Chondrocyte (in vitro differentiated cells): ENCODE data around the gene PRSS23. TPM values are rescaled to one million over a fixed set of nuclear protein-coding genes. Genes with fewer than 3 reads are reported as not detected.

Source experiments
- DNase-seq: peaks from one replicate; pipeline ENCODE4 v3.0.0; 2021; ENCODE audit warnings: mixed read lengths, low spot score
- H3K27ac Mint-ChIP-seq: one replicate; pipeline ENCODE4 v1.8.0; 2021; ENCODE audit warnings: mild to moderate bottlenecking, moderate library complexity, mixed read lengths; ENCODE audit not compliant: unreplicated experiment
- H3K27me3 Mint-ChIP-seq: 2 replicates; pipeline ENCODE4 v1.8.0; 2021; ENCODE audit warnings: low read depth, mixed read lengths
- H3K36me3 Mint-ChIP-seq: 2 replicates; pipeline ENCODE4 v1.8.0; 2021; ENCODE audit warnings: low read depth, mixed read lengths
- H3K4me1 Mint-ChIP-seq: 2 replicates; pipeline ENCODE4 v1.8.0; 2021; ENCODE audit warnings: low read depth, mild to moderate bottlenecking, mixed read lengths
- H3K4me3 Mint-ChIP-seq: one replicate; pipeline ENCODE4 v1.8.0; 2021; ENCODE audit warnings: mild to moderate bottlenecking, moderate library complexity, mixed read lengths; ENCODE audit not compliant: unreplicated experiment
- H3K9me3 Mint-ChIP-seq: 2 replicates; pipeline ENCODE4 v1.8.0; 2021; ENCODE audit warnings: low read depth, mixed read lengths
- total RNA-seq: library from RNA; stranded (reverse); gene quantifications from 3 replicates; pipeline ENCODE4 v1.2.1, GENCODE V29; 2021
- TF ChIP-seq, protein P1 (sequence below): fragments of 200-600 bp; sonication (generic); IDR thresholded peaks from 2 replicates; pipeline ENCODE4 v1.5.0; 2021; ENCODE audit warnings: antibody characterized with exemption, mild to moderate bottlenecking, moderate library complexity

PRSS23 gene
- total RNA-seq, 1 donor from 2014 or later, result 742 TPM

DNA sequence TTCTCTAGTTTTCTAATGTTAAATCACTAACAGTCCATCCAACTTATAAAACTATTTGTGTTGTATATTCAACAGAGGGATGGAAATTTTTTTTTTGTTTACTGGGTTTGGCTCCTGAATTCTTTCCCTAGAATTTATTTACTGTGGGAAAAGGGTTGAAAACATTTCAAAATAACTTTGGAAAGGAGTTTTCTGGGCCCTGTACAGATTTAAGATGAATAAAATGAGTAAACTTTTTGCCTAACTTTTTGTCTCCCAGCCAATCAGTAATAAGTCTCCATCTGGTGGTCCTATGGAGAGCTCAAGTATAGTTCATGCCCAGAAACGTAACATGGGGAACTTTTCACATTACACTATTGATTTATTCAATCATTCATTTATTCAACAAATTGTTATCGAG is 16.7 kb upstream of the PRSS23 start:
- H3K27ac Mint-ChIP-seq, result peak overlapping the region; percentile 88

DNA sequence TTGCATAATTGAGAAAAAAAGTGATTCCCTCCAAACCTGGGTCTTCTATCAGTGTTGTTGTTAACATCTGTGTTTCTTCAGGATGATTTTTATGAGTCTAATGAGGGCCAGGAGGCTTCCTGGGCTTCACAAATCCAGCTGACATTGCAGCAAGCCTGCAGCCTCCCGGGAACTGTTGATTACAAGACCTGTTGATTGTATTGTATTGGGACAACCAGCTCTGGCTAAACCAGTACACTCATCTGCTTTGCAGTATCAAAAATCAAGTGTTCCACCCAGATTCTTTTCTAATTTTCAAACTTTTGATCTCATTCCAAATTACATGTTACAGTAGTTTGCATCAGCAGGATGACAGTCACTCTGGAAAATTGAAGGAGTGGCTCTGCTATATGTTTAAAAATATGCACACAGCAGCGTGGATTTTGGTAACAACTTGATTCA is 16.1 kb upstream of the PRSS23 start:
- Mint-ChIP-seq H3K27me3 (no peaks in the 10 kb centered on the region), H3K36me3 (no peaks in the 10 kb centered on the region), H3K27ac (peak overlapping the region; percentile 88), H3K9me3 (no peaks in the 10 kb centered on the region), H3K4me1 (peaks cover 34% of the 10 kb centered on the region), H3K4me3 (no peak overlapping the region)
- TF ChIP-seq, protein P1, sequence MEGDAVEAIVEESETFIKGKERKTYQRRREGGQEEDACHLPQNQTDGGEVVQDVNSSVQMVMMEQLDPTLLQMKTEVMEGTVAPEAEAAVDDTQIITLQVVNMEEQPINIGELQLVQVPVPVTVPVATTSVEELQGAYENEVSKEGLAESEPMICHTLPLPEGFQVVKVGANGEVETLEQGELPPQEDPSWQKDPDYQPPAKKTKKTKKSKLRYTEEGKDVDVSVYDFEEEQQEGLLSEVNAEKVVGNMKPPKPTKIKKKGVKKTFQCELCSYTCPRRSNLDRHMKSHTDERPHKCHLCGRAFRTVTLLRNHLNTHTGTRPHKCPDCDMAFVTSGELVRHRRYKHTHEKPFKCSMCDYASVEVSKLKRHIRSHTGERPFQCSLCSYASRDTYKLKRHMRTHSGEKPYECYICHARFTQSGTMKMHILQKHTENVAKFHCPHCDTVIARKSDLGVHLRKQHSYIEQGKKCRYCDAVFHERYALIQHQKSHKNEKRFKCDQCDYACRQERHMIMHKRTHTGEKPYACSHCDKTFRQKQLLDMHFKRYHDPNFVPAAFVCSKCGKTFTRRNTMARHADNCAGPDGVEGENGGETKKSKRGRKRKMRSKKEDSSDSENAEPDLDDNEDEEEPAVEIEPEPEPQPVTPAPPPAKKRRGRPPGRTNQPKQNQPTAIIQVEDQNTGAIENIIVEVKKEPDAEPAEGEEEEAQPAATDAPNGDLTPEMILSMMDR, result no peak
- no peak for DNase-seq

More for the DNA sequence above, 16.7 kb upstream of the PRSS23 start:
- DNase-seq, result no peak
- Mint-ChIP-seq H3K36me3 (no peaks in the 10 kb centered on the region), H3K4me1 (peaks cover 34% of the 10 kb centered on the region), H3K4me3 (no peak overlapping the region), H3K27me3 (no peaks in the 10 kb centered on the region), H3K9me3 (no peaks in the 10 kb centered on the region)
- TF ChIP-seq, protein P1, result peak; percentile 28

DNA sequence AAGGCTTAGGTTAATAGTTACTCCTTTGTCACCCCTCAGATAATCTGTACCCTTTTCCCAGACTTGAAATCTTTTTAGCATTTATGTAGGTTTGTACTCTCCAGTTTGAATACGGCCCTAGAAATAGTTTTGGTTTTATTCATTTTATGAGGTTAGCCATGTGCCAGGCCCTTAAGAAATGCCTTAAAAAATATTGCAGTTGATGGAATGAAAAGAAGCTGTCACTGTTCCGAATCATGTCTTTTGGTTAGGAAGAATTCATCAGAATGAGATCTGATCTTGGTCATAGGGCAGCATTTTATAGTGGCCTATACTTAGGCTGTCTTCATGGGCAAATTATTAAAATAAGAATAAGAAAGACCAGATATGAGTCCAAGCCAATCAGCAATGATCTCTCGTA is 14.8 kb upstream of the PRSS23 start:
- DNase-seq, result no peak
- Mint-ChIP-seq H3K27me3 (no peaks in the 10 kb centered on the region), H3K36me3 (no peaks in the 10 kb centered on the region), H3K27ac (peak overlapping the region; percentile 88), H3K4me1 (peaks cover 39% of the 10 kb centered on the region), H3K9me3 (no peaks in the 10 kb centered on the region), H3K4me3 (no peak overlapping the region)
- TF ChIP-seq, protein P1, result no peak

DNA sequence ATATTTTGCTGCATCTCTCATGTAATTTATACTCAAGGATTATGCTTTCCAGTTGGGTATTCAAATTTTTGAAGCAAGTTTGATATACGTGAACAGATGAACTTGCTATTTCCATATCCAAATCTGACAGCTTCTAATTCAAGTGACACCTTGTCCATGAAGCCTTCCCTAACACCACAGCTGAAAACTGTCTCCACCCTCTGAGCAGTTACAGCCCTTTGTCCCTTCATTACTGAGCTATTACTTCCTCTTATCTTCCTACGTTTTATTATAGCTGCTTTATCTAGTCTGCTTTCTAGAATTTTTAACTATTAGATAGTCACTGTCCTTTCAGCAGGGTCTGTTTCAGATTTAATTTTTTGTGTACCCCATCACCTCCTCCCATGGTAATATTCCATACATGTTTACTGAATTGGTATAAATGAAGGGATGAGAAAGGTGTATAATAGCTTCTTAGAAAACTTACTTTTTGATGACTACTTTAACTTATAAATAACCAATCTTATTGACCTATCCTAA is 13.3 kb upstream of the PRSS23 start:
- no peak for DNase-seq
- Mint-ChIP-seq H3K4me3 (no peak overlapping the region), H3K36me3 (no peaks in the 10 kb centered on the region), H3K27me3 (no peaks in the 10 kb centered on the region), H3K9me3 (no peaks in the 10 kb centered on the region), H3K27ac (no peak overlapping the region), H3K4me1 (peaks cover 43% of the 10 kb centered on the region)
- TF ChIP-seq, protein P1, result no peak

DNA sequence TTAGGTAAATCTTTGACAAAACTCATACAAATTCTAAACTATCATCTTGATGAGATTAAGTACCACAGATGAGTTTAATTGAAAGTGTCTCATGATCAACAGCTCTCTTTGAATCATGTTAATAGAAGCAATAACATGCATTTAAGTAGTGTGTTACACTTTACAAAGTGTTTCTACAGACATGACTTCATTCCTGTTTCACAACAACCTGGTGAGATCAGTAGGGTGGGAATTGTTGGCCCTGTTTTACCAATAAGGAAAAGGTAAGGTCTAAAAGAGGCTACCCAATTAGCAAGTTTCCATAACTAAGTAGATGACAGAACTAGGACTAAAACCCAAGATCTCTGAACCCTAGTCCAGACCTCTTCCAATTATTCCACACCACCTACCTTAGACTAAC is 12.7 kb upstream of the PRSS23 start:
- Mint-ChIP-seq H3K4me1 (peaks cover 46% of the 10 kb centered on the region), H3K27me3 (no peaks in the 10 kb centered on the region), H3K4me3 (no peak overlapping the region), H3K9me3 (no peaks in the 10 kb centered on the region), H3K36me3 (no peaks in the 10 kb centered on the region), H3K27ac (no peak overlapping the region)
- DNase-seq, result no peak
- TF ChIP-seq, protein P1, result no peak
